HL-60/S4 treated with retinoic acid at 250 ng/mL for 4 days and 3 days (cell line): Measurements from ENCODE around the gene KMT2B.
"Not testable (repeated sequence)": the region's sequence is repeated elsewhere in the genome, so short reads cannot be mapped to it uniquely, and the experiment has no call there.

Experiments used
- in situ Hi-C: fragments of 300-500 bp; cut with MboI; formaldehyde crosslinking; loops from 2 replicates; pipeline ENCODE4 v1.7.0; 2022; ENCODE audit warnings: low sequenced_read_pairs

The KMT2B gene

GRCh38 chr19:35755550-35756376 is 38.0 kb downstream of the KMT2B start:
- in situ Hi-C loops = no loop called here

- in situ Hi-C loops = no loop called here
Measured at GRCh38 chr19:35756377-35757230, 38.8 kb downstream of the KMT2B start, which contains the start of gene HSPB6. HSPB6 (minus strand) TSS chr19:35757029; CDS start chr19:35757008, 21 bp downstream.

- in situ Hi-C loops = no loop called here
Measured at GRCh38 chr19:35757231-35757748, 39.5 kb downstream of the KMT2B start.

GRCh38 chr19:35757749-35758608 is 40.2 kb downstream of the KMT2B start, which contains the start of gene PROSER3:
PROSER3 (plus strand) TSS chr19:35758176; CDS start chr19:35758216, 40 bp downstream.
- in situ Hi-C loops = no loop called here

- in situ Hi-C loops = no loop called here
Measured at GRCh38 chr19:35759697-35760096, 41.9 kb downstream of the KMT2B start.

- in situ Hi-C loops = no loop called here
Measured at GRCh38 chr19:35760711-35761349, 43.0 kb downstream of the KMT2B start.

GRCh38 chr19:35764432-35765315 is 46.9 kb downstream of the KMT2B start:
- in situ Hi-C loops = no loop called here

GRCh38 chr19:35766571-35767104 is 48.8 kb downstream of the KMT2B start:
- in situ Hi-C loops = no loop called here

- in situ Hi-C loops = no loop called here
Measured at GRCh38 chr19:35767288-35768081, 49.7 kb downstream of the KMT2B start.

- in situ Hi-C loops = no loop called here
Measured at GRCh38 chr19:35768082-35768421, 50.2 kb downstream of the KMT2B start.

- in situ Hi-C loops = not testable (repeated sequence)
Measured at GRCh38 chr19:35772362-35772761, 54.6 kb downstream of the KMT2B start.

- in situ Hi-C loops = no loop called here
Measured at GRCh38 chr19:35773020-35773806, 55.4 kb downstream of the KMT2B start.

GRCh38 chr19:35774274-35775045 is 56.7 kb downstream of the KMT2B start:
- in situ Hi-C loops = no loop called here

GRCh38 chr19:35775046-35775297 is 57.2 kb downstream of the KMT2B start:
- in situ Hi-C loops = no loop called here

GRCh38 chr19:35775298-35776101 is 57.7 kb downstream of the KMT2B start, which contains the start of gene ARHGAP33:
ARHGAP33 (plus strand) TSS chr19:35775564; CDS start chr19:35775659, 95 bp downstream.
- in situ Hi-C loops = no loop called here
